H7 (cell line): Measurements from ENCODE around the gene ANKS1B. TPM values are rescaled to one million over a fixed set of nuclear protein-coding genes. Genes with fewer than 3 reads are reported as not detected.

ENCODE experiments used
- DNase-seq: peaks from one replicate; pipeline ENCODE4 v3.0.0; 2012
- H3K27me3 ChIP-seq: 2 replicates; pipeline ENCODE4 v1.6.0; 2011; ENCODE audit warnings: mild to moderate bottlenecking, low read length; ENCODE audit not compliant: control insufficient read depth, insufficient read depth
- H3K36me3 ChIP-seq: replicated peaks from 2 replicates; pipeline ENCODE4 v1.5.1; 2011; ENCODE audit warnings: low read length; ENCODE audit not compliant: control insufficient read depth, insufficient read depth
- H3K4me3 ChIP-seq: 2 replicates; pipeline ENCODE4 v1.5.1; 2011; ENCODE audit warnings: low read depth, mild to moderate bottlenecking, control low read depth, low read length, moderate library complexity; ENCODE audit not compliant: insufficient read depth
- total RNA-seq: library from RNA; depleted of rRNA; stranded (reverse); fragments of >200 nt; shearing (Covaris generic); gene quantifications from 2 replicates; pipeline ENCODE4 v1.2.3, GENCODE V29; 2014

The ANKS1B gene
- total RNA-seq, 1 experiment from 2014 or later = 3.5 TPM

GRCh38 chr12:99068993-99069747, 915.6 kb downstream of the ANKS1B start:
- no peaks in the 10 kb centered on the region for H3K36me3 ChIP-seq
- no peak for DNase-seq
- H3K27me3 ChIP-seq = no peaks in the 10 kb centered on the region; the same call in 1 of the 2 replicates
- H3K4me3 ChIP-seq = no peak overlapping the region

DNA sequence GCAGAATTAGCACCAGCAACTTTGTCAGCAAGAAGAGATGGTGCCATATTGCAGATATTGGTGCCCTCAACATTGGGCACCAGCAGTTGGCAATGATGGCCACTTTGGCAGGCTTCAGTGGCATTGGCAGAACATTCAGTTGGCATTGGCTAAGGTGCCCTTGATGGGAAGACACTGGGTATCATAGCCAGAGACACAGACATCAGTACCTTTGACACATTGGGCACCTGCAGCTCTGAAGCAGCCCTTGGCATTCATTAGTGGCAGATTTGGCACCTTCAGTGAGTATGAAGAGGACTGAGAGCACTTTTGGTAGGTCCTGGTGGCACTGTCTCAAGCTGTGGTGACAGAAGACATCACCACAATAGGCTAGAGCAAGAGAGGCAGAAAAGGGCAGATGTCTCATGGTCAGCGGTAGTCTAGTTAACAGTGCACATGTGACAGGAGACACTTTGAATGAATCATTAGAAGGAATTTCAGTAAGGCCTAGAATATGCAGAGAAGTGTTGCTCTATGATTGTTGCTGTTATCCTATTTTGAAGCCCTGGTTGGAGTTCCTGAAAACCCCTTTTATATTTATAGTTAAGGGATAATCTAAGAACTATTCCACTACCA, 917.5 kb downstream of the ANKS1B start:
- Histone ChIP-seq H3K36me3 (no peaks in the 10 kb centered on the region), H3K27me3 (no peaks in the 10 kb centered on the region; the same call in 1 of the 2 replicates), H3K4me3 (no peak overlapping the region)
- no peak for DNase-seq

DNA sequence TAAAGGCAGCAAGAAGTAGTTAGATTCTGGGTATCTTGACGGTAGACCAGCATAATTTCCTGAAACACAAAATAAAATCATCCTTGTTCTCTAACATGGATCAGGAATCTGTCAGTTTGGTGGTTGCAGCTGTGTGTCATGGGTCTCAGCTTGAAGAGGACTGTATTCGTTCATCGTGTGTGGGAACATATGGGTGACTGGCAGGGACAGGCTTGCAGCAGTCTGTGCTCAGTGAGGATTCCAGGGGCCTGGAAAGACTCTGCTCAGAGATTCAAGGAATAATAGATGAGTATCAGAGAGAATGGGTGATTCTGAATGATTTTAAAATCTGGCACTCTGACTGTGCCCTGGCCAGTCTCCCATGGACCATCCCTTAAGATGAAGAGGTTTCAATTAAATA, 918.0 kb downstream of the ANKS1B start:
- Histone ChIP-seq H3K36me3 (no peaks in the 10 kb centered on the region), H3K4me3 (no peak overlapping the region), H3K27me3 (no peaks in the 10 kb centered on the region; the same call in 1 of the 2 replicates)
- DNase-seq = no peak

DNA sequence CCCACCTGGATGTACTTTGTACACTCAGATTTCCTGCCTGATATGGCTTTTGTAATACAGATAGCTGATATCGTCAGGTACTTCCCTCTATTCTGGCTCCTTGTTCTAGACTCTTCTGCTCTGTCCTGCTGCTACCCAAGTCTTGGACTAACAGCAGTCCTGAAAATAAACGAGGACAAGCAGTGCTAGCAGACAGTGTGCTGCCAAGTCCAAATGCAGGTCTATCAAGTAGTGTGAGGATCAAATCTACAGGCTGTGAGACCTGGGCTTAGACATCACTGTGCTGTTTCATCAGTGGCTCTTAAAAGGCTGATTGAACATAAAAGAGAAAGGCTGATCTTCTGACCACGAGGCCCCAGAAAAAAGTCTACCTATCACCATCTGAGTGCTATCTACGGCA, 921.6 kb downstream of the ANKS1B start:
- DNase-seq = no peak

DNA sequence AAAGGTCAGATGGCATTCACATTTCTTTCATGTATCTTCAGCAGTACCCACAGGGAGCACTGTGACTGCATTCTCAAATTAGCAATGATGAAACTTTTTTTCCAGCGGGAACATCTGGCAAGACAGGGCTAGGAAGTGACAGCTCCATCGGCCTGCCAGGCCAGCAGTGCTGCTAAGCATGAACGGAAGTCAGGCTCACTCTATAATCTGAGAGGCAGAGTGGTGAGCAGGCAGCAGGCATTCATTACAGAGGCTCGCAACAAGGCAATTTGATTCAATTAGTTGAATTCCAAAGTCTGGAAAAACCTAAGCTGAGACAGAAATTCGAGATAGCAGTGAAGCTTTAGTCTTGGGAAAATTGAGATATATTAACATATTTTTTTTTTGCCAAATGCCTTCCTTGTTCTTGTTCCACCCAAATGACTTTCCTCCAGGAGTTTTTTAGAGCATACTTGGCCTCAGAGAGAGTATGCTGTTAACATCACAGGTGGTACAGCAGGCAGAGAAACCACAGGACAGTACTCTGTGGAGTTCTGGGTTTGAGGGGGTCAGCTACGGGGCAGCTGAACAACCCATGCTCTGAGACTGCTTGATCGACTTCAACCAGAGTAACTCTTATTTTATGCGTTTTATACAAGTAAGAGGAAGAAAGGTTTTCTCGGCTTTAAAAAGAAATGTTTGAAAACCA, 924.8 kb downstream of the ANKS1B start:
- H3K27me3 ChIP-seq = no peaks in the 10 kb centered on the region
- H3K4me3 ChIP-seq = no peak overlapping the region
- no peak for DNase-seq
- H3K36me3 ChIP-seq = no peaks in the 10 kb centered on the region

More for the DNA sequence above, 921.6 kb downstream of the ANKS1B start:
- H3K27me3 ChIP-seq = no peaks in the 10 kb centered on the region
- no peak overlapping the region for H3K4me3 ChIP-seq
- H3K36me3 ChIP-seq = no peaks in the 10 kb centered on the region

DNA sequence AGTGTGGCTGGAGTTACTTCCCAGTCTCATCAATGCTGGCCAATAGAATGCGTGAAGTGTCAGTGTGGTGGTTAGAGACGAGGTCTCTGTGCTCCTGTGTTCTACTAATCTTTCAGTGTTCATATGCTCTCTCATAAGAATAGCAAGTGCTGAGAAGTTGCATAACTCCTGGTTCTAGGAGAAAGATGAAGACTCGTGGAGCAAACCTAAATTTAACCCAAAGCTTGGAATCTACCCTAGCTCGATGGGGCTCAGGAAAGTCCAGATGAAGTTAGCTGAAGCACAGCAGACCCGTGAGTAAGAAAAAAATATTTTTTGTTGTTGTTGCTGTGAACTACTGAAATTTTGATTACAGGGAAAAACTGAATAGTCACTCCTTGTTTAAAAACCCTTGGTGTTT, 927.1 kb downstream of the ANKS1B start:
- H3K27me3 ChIP-seq = no peaks in the 10 kb centered on the region
- no peak for DNase-seq
- no peak overlapping the region for H3K4me3 ChIP-seq
- H3K36me3 ChIP-seq = no peaks in the 10 kb centered on the region

- Histone ChIP-seq H3K4me3 (no peak overlapping the region), H3K36me3 (no peaks in the 10 kb centered on the region), H3K27me3 (no peaks in the 10 kb centered on the region)
- no peak for DNase-seq
Measured at GRCh38 chr12:99056186-99056585, 928.5 kb downstream of the ANKS1B start.

- no peak for DNase-seq
- no peak overlapping the region for H3K4me3 ChIP-seq
- H3K27me3 ChIP-seq = no peaks in the 10 kb centered on the region
- no peaks in the 10 kb centered on the region for H3K36me3 ChIP-seq
Measured at GRCh38 chr12:99055299-99055698, 929.4 kb downstream of the ANKS1B start.

DNA sequence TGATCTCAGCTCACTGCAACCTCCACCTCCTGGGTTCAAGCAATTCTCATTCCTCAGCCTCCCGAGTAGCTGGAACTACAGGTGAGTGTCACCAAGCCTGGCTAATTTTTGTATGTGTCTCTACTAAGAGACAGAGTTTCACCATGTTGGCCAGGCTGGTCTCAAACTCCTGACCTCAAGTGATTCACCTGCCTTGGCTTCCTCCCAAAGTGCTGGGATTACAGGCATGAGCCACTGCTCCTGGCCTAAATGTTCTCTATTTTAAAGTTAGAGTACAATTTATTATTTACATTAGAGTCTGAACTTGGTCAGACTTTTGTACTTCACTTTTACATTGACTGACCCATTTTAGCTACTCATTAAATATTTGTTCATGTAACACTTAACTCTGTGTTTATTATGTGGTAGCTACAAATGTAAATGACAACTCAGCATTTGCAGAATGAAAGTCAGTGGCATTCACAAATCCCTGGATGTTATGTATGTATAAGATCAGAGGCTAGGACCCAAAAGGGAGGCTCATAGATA, 930.1 kb downstream of the ANKS1B start:
- no peak for DNase-seq
- H3K36me3 ChIP-seq = no peaks in the 10 kb centered on the region
- H3K4me3 ChIP-seq = no peak overlapping the region
- H3K27me3 ChIP-seq = no peaks in the 10 kb centered on the region

DNA sequence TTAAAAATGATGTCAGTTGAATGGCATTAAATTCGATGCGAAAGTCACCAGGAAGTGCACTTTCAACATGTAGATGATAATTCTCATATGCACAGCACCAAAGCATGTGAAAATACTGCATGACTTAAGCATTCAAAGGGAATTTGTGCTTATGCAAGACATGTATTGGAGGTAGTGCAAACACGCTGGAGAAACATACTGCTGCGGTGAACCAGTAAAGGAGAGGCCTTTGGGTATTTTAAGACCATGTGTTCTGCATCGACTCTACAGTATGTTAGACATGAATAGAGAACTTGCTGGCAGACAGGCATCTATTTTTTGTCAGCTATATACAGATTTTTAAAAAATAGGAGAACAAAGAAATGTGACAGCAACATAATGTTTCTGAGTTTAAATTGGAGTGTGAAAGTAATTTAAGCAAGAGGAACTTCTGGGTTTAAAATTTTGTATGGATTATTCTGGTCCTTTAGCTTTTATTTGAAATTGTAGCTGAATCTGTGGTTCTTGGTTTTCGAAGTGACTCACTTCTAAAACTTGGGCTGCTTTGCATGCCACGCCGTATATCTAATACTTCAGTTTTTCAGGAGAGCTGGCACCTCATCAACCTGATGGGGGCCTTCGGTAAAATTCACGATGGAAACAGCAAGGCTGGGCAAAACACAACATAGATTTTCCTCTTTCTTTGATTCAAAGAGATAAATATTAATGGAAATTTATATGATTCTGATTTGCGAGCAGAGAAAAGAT, 930.9 kb downstream of the ANKS1B start:
- no peak overlapping the region for H3K4me3 ChIP-seq
- H3K27me3 ChIP-seq = no peaks in the 10 kb centered on the region
- no peaks in the 10 kb centered on the region for H3K36me3 ChIP-seq
- no peak for DNase-seq

DNA sequence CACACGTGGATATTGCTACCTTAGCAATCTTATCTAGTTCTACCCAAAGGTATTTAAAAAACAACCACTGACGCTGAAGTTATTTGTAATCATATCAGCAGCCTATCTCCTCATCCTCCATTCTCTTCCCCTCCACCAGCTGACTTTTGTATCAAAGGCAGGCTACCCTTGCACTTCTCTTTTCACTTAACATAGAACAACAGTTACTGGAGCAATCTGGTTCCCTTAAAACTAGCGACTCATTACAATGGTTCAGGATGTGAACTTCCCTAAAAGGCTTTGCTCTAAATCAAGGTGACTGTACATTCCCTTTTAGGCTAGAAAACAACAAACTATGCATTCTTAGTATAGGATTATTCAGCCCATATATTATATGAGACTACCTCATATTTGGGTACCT, 935.0 kb downstream of the ANKS1B start:
- H3K4me3 ChIP-seq = no peak overlapping the region
- H3K36me3 ChIP-seq = no peaks in the 10 kb centered on the region
- H3K27me3 ChIP-seq = no peaks in the 10 kb centered on the region
- no peak for DNase-seq

DNA sequence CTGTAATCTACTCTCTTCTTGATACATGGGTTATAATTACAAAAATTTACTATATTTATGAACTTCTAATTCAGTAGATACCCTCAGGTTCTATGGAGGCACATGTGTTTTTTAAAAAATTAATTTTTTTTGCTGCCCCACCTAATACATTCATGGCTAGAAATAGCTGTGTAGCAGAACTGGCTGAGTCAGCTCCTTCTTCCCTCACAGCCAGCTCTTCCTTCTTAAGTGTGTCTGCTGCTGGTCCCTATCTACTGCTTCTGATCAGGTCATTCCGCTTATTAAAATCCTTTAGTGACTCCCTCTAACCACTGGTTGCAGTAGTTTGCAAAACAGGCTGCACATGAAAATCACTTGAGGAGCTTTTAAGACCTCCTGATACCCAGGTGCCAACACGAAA, 939.6 kb downstream of the ANKS1B start:
- H3K27me3 ChIP-seq = no peaks in the 10 kb centered on the region
- DNase-seq = no peak
- no peaks in the 10 kb centered on the region for H3K36me3 ChIP-seq
- no peak overlapping the region for H3K4me3 ChIP-seq

DNA sequence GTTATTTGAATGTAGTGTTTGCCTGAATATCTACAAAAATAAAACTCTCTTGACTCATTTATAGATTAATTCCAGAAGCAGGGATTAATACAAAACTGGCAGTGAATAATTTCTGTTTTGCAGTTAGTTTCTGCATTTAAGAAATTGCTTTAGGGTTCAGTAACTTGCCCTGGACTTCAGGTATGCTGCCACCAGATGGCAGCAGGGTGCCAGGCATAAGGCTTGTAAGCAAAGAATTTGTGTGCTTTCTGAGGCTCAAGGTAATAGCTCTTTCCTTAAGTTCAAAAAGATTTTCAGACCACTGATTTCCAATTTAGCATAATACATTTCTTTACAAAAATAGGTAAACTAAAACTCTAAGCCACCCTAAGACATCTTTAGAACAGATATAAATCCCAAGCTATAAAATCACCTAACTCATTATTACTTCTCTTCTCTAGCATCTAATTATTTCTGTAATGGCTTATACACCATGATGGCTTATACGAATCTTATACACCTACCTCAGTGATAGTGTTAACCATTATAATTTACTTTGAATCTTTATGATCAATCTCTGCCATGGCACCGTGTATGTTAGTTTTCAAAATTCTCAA, 941.3 kb downstream of the ANKS1B start:
- no peak overlapping the region for H3K4me3 ChIP-seq
- H3K27me3 ChIP-seq = no peaks in the 10 kb centered on the region
- peak; percentile 44 for DNase-seq
- H3K36me3 ChIP-seq = no peaks in the 10 kb centered on the region

DNA sequence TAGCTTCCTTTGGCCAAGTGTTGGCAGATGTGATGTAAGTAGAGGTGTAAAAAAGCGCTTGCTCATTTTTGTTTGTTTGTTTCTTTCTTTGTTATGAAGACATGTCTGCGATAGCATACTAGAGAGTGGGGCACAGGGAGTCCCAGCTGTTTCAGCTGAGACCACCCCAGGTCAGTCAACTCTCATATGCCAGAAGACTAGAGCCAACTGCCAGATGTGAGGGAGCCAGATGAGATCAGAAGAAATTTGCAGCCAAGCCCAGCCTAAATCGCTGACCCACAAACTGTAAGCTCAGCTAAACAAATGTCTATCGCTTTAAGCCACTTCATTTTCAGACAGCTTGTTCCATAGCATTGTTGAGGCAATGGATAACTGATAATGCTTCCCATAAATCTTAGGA, 942.5 kb downstream of the ANKS1B start:
- Histone ChIP-seq H3K4me3 (no peak overlapping the region), H3K27me3 (no peaks in the 10 kb centered on the region), H3K36me3 (no peaks in the 10 kb centered on the region)
- no peak for DNase-seq
